Activated CD4-positive, alpha-beta T cell treated with anti-CD3 and anti-CD28 coated beads for 1 hour (primary cell): ENCODE results near the gene IZUMO1R.
"Not testable (repeated sequence)": the region's sequence is repeated elsewhere in the genome, so short reads cannot be mapped to it uniquely, and the experiment has no call there.

ENCODE experiments used
- DNase-seq: peaks from one replicate; pipeline ENCODE4 v3.0.0-alpha.2; 2020

IZUMO1R gene

GRCh38 chr11:94303966-94304958 lies at the start of gene IZUMO1R:
Gene IZUMO1R (plus strand): TSS chr11:94304580. CDS start chr11:94305637, 1,057 bp downstream.
- no peak for DNase-seq

- no peak for DNase-seq
Observed at GRCh38 chr11:94271885-94272372, 32.5 kb upstream of the IZUMO1R start.

GRCh38 chr11:94272738-94273313 lies 31.6 kb upstream of the IZUMO1R start:
- no peak for DNase-seq

GRCh38 chr11:94275961-94276360 lies 28.4 kb upstream of the IZUMO1R start:
- no peak for DNase-seq

GRCh38 chr11:94276943-94277342 lies 27.4 kb upstream of the IZUMO1R start:
- DNase-seq = no peak

- DNase-seq = not testable (repeated sequence)
Observed at GRCh38 chr11:94278207-94278606, 26.2 kb upstream of the IZUMO1R start.

GRCh38 chr11:94279996-94280395 lies 24.4 kb upstream of the IZUMO1R start:
- no peak for DNase-seq

GRCh38 chr11:94281324-94281723 lies 23.1 kb upstream of the IZUMO1R start:
- DNase-seq = no peak

GRCh38 chr11:94283678-94284077 lies 20.7 kb upstream of the IZUMO1R start:
- DNase-seq = no peak

GRCh38 chr11:94295534-94295933 lies 8.8 kb upstream of the IZUMO1R start:
- DNase-seq = no peak

- DNase-seq = no peak
Observed at GRCh38 chr11:94297985-94298576, 6.3 kb upstream of the IZUMO1R start.

GRCh38 chr11:94302776-94303175 lies 1.6 kb upstream of the IZUMO1R start:
- no peak for DNase-seq

GRCh38 chr11:94305146-94305545 lies 766 bp downstream of the IZUMO1R start:
- DNase-seq = no peak

- no peak for DNase-seq
Observed at GRCh38 chr11:94307101-94307791, 2.9 kb downstream of the IZUMO1R start.

- no peak for DNase-seq
Observed at GRCh38 chr11:94308024-94308423, 3.6 kb downstream of the IZUMO1R start.

GRCh38 chr11:94309757-94310156 lies 5.4 kb downstream of the IZUMO1R start:
- no peak for DNase-seq

GRCh38 chr11:94310191-94310875 lies 6.0 kb downstream of the IZUMO1R start:
- no peak for DNase-seq

- no peak for DNase-seq
Observed at GRCh38 chr11:94312339-94312738, 8.0 kb downstream of the IZUMO1R start.

- DNase-seq = no peak
Observed at GRCh38 chr11:94314064-94314463, 9.7 kb downstream of the IZUMO1R start.

- DNase-seq = no peak
Observed at GRCh38 chr11:94315664-94316063, 11.3 kb downstream of the IZUMO1R start.

GRCh38 chr11:94322501-94322900 lies 18.1 kb downstream of the IZUMO1R start:
- DNase-seq = no peak

GRCh38 chr11:94325681-94326080 lies 21.3 kb downstream of the IZUMO1R start:
- DNase-seq = no peak
